Keratinocyte (primary cell): Measurements from ENCODE around the gene NAT9.

Source experiments
- CTCF ChIP-seq, 3 experiments: IDR thresholded peaks in 1 of 3; conservative IDR thresholded peaks in 1 of 3; optimal IDR thresholded peaks in 1 of 3; 2 replicates in 2 of 3; 3 replicates in 1 of 3; pipeline versions ENCODE3 to v1.5.1; 2011; ENCODE audit warnings: low read length in 3 of 3, mild to moderate bottlenecking in 3 of 3, moderate library complexity in 2 of 3, control low read depth in 1 of 3, inconsistent platforms in 1 of 3; ENCODE audit not compliant: insufficient read depth in 2 of 3; ENCODE audit errors: extremely low read depth in 1 of 3
- EZH2 ChIP-seq: IDR thresholded peaks from one replicate; pipeline ENCODE4 v1.6.1; 2012; ENCODE audit warnings: inconsistent platforms, mild to moderate bottlenecking, low read length, moderate library complexity

- TF ChIP-seq CTCF (optimal IDR thresholded peaks at IDR 0.05 in 1 of 3, IDR thresholded peaks at IDR 0.05 in 1 of 3, conservative IDR thresholded peaks at IDR 0.05 in 1 of 3; ENCODE audit: extremely low read depth in 1 of 3, insufficient read depth in 2 of 3, low read length in 3 of 3) (no peak), EZH2 (no peak)
These were observed 20.6 kb downstream of the NAT9 start for GRCh38 chr17:74755533-74755932.
